Measurements from ENCODE around the gene PGS1. TPM values are rescaled to one million over a fixed set of nuclear protein-coding genes. Genes with fewer than 3 reads are reported as not detected.
A peak's percentile ranks its signal among the peaks of the same experiment; 100 is the strongest.

Gene PGS1
- total RNA-seq, 1 experiment from 2014 or later, result 47.3 TPM

- no peaks in the 10 kb centered on the region for H3K9me3 ChIP-seq
- no peaks in the 10 kb centered on the region for H3K27me3 ChIP-seq
- H3K36me3 ChIP-seq, result no peaks in the 10 kb centered on the region
- no peak for DNase-seq
- H3K4me3 ChIP-seq, result no peak overlapping the region
Observed at GRCh38 chr17:78371056-78371455, 7.4 kb upstream of the PGS1 start.

GRCh38 chr17:78372841-78373240 is 5.6 kb upstream of the PGS1 start:
- Histone ChIP-seq H3K4me3 (no peak overlapping the region), H3K9me3 (no peaks in the 10 kb centered on the region), H3K27me3 (no peaks in the 10 kb centered on the region), H3K36me3 (no peaks in the 10 kb centered on the region)
- no peak for DNase-seq

- Histone ChIP-seq H3K4me3 (no peak overlapping the region), H3K36me3 (no peaks in the 10 kb centered on the region), H3K9me3 (no peaks in the 10 kb centered on the region), H3K27me3 (no peaks in the 10 kb centered on the region)
- no peak for DNase-seq
Observed at GRCh38 chr17:78374189-78374588, 4.3 kb upstream of the PGS1 start.

GRCh38 chr17:78374631-78375274 is 3.7 kb upstream of the PGS1 start:
- Histone ChIP-seq H3K36me3 (no peaks in the 10 kb centered on the region; the same call in 1 of the 2 replicates), H3K27me3 (no peaks in the 10 kb centered on the region), H3K9me3 (no peaks in the 10 kb centered on the region), H3K4me3 (no peak overlapping the region)
- peak; percentile 78 for DNase-seq

- Histone ChIP-seq H3K9me3 (no peaks in the 10 kb centered on the region), H3K36me3 (no peaks in the 10 kb centered on the region; the same call in 1 of the 2 replicates), H3K27me3 (no peaks in the 10 kb centered on the region), H3K4me3 (no peak overlapping the region)
- DNase-seq, result peak; percentile 95
Observed at GRCh38 chr17:78375401-78376151, 2.9 kb upstream of the PGS1 start.

- Histone ChIP-seq H3K9me3 (no peaks in the 10 kb centered on the region), H3K36me3 (peaks cover 4% of the 10 kb centered on the region), H3K27me3 (no peaks in the 10 kb centered on the region), H3K4me3 (no peak overlapping the region)
- no peak for DNase-seq
Observed at GRCh38 chr17:78376161-78376560, 2.3 kb upstream of the PGS1 start.

- H3K9me3 ChIP-seq, result no peaks in the 10 kb centered on the region
- H3K27me3 ChIP-seq, result no peaks in the 10 kb centered on the region
- peak overlapping the region; percentile 95 for H3K4me3 ChIP-seq
- H3K36me3 ChIP-seq, result peaks cover 13% of the 10 kb centered on the region
- DNase-seq, result no peak
Observed at GRCh38 chr17:78377858-78378224, 608 bp upstream of the PGS1 start.

GRCh38 chr17:78379131-78379491 is 662 bp downstream of the PGS1 start:
- peak; percentile 52 for DNase-seq
- no peaks in the 10 kb centered on the region for H3K27me3 ChIP-seq
- H3K9me3 ChIP-seq, result no peaks in the 10 kb centered on the region
- peak overlapping the region; percentile 95 for H3K4me3 ChIP-seq
- peaks cover 14% of the 10 kb centered on the region for H3K36me3 ChIP-seq

- H3K27me3 ChIP-seq, result no peaks in the 10 kb centered on the region
- no peak overlapping the region for H3K4me3 ChIP-seq
- peaks cover 24% of the 10 kb centered on the region for H3K36me3 ChIP-seq
- H3K9me3 ChIP-seq, result no peaks in the 10 kb centered on the region
- no peak for DNase-seq
Observed at GRCh38 chr17:78380370-78380769, 1.9 kb downstream of the PGS1 start.

- H3K36me3 ChIP-seq, result peaks cover 38% of the 10 kb centered on the region
- no peaks in the 10 kb centered on the region for H3K27me3 ChIP-seq
- H3K4me3 ChIP-seq, result no peak overlapping the region
- no peak for DNase-seq
- no peaks in the 10 kb centered on the region for H3K9me3 ChIP-seq
Observed at GRCh38 chr17:78381601-78382232, 3.3 kb downstream of the PGS1 start.

GRCh38 chr17:78383725-78384471 is 5.4 kb downstream of the PGS1 start:
- no peak overlapping the region; the same call in 1 of the 2 replicates for H3K4me3 ChIP-seq
- peaks cover 47% of the 10 kb centered on the region for H3K36me3 ChIP-seq
- H3K27me3 ChIP-seq, result no peaks in the 10 kb centered on the region
- DNase-seq, result peak; percentile 100
- no peaks in the 10 kb centered on the region for H3K9me3 ChIP-seq

GRCh38 chr17:78384479-78385175 is 6.2 kb downstream of the PGS1 start:
- no peak overlapping the region; the same call in 1 of the 2 replicates for H3K4me3 ChIP-seq

GRCh38 chr17:78387977-78388941 is 9.8 kb downstream of the PGS1 start:
- Histone ChIP-seq H3K27me3 (no peaks in the 10 kb centered on the region), H3K36me3 (peaks cover 58% of the 10 kb centered on the region), H3K4me3 (no peak overlapping the region), H3K9me3 (no peaks in the 10 kb centered on the region)
- DNase-seq, result peak; percentile 78

More at GRCh38 chr17:78384479-78385175, 6.2 kb downstream of the PGS1 start:
- no peak for DNase-seq
- Histone ChIP-seq H3K36me3 (peaks cover 47% of the 10 kb centered on the region), H3K9me3 (no peaks in the 10 kb centered on the region), H3K27me3 (no peaks in the 10 kb centered on the region)

GRCh38 chr17:78390241-78391050 is 12.0 kb downstream of the PGS1 start:
- Histone ChIP-seq H3K4me3 (no peak overlapping the region), H3K36me3 (peaks cover 61% of the 10 kb centered on the region), H3K27me3 (no peaks in the 10 kb centered on the region), H3K9me3 (no peaks in the 10 kb centered on the region)
- peak; percentile 77 for DNase-seq

GRCh38 chr17:78391051-78391431 is 12.6 kb downstream of the PGS1 start:
- H3K36me3 ChIP-seq, result peaks cover 61% of the 10 kb centered on the region
- no peak for DNase-seq

More at GRCh38 chr17:78391051-78391431, 12.6 kb downstream of the PGS1 start:
- Histone ChIP-seq H3K9me3 (no peaks in the 10 kb centered on the region), H3K27me3 (no peaks in the 10 kb centered on the region), H3K4me3 (no peak overlapping the region)
